UCSD-AML1 (cell line): Measurements from ENCODE around the gene PAM.
"Not testable (repeated sequence)": the region's sequence is repeated elsewhere in the genome, so short reads cannot be mapped to it uniquely, and the experiment has no call there.

Experiments
- DNase-seq: peaks from one replicate; lab custom pipeline; 2025; ENCODE audit not compliant: unreplicated experiment; lab: John Stamatoyannopoulos, UW

PAM gene

DNA sequence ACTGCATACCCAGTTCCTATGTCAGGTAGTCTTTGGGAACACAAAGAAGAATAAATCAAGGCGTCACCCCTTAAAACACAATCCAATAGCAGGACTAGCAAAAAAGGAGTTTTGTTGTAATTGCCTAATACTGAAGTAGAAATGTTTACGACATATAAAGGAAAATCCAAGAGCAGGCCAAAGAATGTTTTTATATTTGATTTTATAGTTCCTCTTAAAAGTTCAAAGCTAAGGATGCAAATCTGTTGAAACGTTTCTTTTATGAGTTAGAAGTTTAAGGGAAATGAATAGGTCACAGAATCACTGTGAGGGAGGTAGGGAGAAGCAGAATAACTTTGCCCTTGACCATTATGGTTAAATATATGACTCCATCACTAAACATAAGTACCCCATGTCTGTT lies 136.1 kb downstream of the PAM start:
- no peak for DNase-seq

GRCh38 chr5:102893942-102894341 lies 138.8 kb downstream of the PAM start:
- no peak for DNase-seq

- no peak for DNase-seq
These were observed 140.1 kb downstream of the PAM start for GRCh38 chr5:102895234-102895633.

- DNase-seq = no peak
These were observed 140.9 kb downstream of the PAM start for GRCh38 chr5:102895976-102896375.

DNA sequence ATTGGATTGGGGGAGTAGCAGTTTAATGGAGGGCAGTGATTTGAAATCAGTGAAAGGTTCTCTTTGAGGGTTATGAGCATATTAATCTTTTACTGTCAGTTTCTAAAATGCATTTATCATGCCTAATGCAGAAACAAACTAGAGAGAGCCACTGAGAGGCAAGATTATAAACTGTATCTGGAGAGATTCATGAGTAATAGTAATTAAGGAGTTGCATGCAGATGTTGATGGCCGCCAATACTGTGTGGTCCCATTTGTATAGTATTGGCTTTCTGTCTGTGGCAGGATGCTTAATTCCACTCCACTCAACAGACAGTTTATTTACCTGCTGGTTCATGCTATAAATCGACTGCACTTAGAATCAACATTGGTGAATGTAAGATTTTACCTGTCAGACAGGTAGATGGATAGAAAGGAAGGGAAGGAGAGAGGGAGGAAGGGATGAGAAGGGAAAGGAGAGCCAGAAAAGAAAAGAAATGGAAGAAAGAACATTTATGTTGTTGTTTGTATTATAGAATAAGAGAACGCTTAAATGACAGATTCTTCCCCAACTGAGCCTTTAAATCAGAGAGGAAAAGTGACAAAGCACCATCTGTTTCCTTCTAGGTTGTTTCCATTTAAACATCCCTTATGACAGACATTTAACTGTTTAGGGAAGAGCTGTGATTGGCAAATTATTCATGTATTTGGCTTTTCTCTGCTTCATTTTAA lies 146.5 kb downstream of the PAM start:
- DNase-seq = no peak

GRCh38 chr5:102902135-102902448 lies 147.0 kb downstream of the PAM start:
- DNase-seq = no peak

DNA sequence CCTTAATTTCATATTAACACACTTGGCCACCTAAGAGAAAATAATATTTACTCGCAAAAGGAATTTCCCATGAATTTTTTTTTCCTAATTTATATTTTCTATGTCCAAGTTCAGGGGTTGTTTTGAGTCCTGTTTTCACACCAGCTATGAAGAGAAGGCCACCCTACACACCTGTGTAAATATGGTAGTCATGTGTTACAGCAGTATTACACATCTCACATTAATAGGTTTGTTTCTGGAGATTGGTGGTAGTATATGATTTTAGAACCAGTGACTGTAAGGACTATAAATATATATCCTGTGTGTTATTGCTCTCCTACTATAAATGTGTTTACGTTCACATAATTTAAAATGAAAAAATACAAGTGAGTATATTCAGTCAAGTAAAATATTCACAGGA lies 147.5 kb downstream of the PAM start:
- no peak for DNase-seq

- no peak for DNase-seq
These were observed 148.2 kb downstream of the PAM start for GRCh38 chr5:102903074-102903871.

GRCh38 chr5:102905056-102905455 lies 150.0 kb downstream of the PAM start:
- no peak for DNase-seq

GRCh38 chr5:102907099-102907498 lies 152.0 kb downstream of the PAM start:
- not testable (repeated sequence) for DNase-seq

DNA sequence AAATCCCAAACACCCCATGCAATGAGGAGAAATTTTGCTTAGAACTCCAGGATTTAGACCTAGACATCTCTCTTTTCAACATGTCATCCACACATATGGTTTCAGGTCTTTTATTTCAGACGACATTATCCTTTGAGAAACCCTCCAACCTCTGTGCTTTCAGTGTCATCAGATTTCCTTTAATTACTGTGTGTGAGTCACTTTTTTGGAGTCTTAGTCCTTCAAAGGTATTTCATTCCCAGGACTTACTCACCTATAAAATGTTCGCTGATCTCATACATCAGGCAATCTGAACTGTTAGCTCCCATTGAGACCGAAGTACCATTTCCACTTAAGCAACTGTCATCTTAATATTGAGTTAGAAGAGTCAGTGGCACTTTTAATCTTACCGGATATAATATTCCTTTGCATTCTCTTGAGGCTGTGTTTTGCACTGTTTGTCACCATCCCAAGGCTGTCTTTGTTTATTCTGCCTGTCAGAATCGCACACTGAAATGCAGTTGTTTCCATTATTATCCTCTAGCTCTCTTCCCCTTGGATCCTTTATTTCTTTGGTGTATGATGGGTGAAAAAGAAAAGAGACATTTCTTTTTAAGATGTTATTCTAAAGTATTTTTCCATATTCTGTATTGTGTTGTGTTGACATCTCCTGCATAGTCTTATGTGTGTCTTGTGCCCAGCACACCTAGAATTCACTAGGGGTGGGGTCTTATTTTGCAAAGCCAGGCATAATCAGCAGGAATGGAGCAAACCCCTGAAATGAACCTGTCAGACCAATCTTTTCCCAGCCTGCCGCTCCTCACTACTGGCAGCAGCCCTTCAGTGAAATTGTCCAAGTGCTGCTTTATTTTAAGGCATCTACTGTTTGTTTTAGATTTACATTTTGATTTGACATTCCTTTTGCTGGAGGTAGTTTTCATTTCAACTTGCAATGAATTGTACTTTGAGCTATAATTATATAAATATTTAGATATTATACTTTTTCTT lies 155.4 kb downstream of the PAM start:
- no peak for DNase-seq

DNA sequence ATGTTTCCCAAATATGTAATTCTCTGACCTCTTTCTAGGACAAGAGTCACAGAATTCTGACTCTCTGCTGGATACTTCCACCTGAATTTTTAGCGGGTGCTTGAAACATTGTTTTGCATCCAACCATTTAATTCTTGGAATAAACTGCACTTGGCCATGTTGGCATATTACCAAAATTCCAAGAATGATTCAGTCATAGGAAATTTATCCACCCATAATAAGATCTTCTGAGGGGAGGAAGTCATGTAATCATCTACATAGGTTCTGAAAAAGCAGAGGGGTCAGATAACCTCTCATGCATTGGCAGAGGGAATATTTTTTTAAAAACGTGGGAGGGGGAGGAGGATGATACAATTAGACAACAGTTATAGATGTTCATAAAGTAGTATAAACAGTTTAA lies 156.9 kb downstream of the PAM start:
- no peak for DNase-seq

- DNase-seq = no peak
These were observed 161.0 kb downstream of the PAM start for GRCh38 chr5:102916109-102916508.

DNA sequence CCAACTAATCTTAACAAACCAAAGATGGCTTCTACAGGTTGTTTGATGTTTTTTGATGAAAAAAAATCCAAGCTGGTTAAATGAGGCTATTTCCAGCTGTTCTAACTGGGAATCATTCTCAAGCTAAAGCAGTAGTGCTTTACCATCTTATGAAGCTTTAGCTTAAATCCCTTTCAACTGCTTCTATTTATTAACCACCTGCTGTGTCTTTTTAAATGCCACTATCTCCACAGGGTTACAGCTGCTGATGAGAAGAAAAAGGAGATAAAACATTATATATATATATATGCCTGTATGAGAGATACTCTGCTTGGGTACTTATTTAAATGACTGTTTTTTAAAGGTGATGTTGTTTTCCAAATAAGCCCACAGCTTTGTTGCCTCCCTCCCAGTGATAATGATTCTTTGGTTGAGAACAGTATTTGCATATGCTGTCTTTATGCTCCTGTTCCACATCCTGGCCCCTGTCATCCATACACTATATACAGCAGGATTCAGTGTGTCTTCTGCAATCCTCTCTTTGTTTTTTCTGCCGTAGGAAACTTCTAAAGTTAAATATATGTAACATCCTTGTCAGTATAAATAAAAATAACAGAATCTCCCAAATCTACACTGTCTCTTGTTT lies 164.0 kb downstream of the PAM start:
- DNase-seq = no peak

DNA sequence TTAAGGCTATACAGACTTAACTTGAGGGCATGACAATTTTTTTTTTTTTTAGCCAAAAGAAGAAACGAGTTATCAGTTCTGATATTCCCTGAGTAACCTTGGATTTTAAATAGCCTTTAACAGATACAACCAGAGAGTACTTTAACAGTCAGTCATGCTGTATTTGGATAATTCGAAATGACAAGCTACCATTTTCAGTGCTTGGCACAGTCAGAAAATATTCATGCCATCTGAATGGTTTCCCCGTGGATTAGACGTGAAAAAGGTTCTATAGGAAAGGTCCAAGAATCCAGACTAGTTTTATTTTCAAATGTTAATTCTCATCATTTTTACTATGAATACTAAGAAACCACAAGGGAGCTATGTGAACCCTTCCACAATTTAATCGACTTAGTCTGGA lies 165.7 kb downstream of the PAM start:
- no peak for DNase-seq

DNA sequence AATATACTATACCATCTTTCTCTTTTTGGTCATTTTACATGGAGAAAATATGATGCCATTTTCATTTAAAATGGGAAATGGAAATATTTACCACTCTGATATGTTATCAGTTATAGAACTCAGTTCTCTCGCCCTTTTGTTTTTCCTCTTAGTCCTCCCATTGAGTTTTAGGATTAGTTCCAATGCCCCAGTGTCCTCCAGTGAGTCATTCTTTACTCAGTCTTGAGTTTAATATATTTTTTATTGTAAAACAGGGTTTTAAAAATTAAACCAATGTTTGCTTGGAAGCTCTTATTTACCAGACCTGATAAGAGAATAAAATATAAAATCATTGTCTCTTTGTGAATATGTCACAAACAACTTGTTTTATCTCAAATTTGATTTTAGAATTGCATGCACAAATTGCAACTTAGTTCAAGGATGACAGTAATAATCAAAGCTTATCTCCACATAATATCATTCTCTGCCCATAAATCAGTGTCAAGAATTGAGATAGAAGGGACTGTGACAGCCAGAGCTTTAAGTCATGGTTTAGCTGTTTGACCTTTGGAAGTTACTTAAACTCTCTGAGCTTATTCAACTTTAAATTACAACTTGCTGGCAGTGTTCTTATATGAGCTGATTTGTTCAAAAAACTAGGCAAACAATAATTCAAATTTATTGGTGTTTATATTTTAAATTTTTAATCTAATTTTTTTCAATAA lies 166.4 kb downstream of the PAM start:
- no peak for DNase-seq

GRCh38 chr5:102922111-102922720 lies 167.1 kb downstream of the PAM start:
- DNase-seq = no peak

DNA sequence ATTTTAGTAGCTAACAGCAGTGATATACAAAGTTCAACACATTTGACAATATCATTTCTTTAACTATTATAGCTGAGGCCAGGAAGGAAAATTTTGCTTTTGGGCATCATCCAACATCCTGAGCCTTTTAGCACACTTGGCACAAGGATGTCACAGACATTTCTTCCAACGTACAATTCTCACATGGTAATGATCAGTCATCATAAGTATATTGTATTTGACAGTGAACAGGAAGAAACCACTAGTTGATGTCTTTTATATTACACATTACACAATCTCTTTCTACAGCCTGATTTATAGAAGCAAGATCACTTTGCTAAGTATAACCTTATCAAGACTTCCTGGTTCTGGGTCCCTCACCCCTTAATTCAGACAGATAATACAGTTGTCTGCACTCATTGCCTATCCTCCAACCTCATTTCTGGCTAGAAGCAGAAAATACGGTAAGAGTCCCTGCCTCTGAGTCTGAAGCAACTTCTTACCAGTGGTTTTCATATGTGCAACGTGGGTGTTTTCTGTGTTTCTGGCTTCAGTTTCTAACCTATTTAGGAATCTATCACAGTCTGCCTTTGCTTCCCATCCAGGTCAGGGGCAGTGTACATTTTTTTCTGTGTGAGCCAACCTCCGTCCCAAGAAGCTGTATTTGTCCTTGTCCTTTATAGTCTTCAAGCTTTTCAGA lies 167.8 kb downstream of the PAM start:
- no peak for DNase-seq

- no peak for DNase-seq
These were observed 169.9 kb downstream of the PAM start for GRCh38 chr5:102924963-102925362.

DNA sequence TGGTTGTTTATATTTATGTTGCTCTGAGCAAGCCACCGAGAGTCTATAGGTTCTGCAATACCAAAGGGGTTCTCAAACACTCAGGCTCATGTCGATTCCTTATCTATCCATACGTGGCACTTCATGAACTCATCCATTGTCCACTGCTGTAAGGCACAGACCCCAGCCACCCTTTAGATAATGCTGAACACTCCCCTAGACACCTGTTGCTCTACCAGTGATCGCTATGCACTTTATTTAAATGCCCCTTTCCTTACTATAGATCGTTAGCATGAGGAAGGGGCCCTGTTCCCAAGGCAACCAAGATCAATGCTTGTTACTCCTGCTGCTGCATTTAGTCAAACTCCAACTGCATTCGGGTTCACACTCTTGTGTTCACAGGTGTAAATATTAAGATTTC lies 171.9 kb downstream of the PAM start:
- no peak for DNase-seq
